Rectal smooth muscle tissue (tissue), 1 donor: Measurements from ENCODE around the gene LCP1.
"Not testable (repeated sequence)": the region's sequence is repeated elsewhere in the genome, so short reads cannot be mapped to it uniquely, and the experiment has no call there.

ENCODE experiments used
- H3K27ac ChIP-seq: one replicate; pipeline ENCODE4 v1.7.0; 2013; ENCODE audit warnings: low read depth, low read length, inconsistent platforms
- H3K27me3 ChIP-seq: one replicate; pipeline ENCODE4 v1.7.0; 2013; ENCODE audit warnings: low read length; ENCODE audit not compliant: control insufficient read depth, insufficient read depth
- H3K36me3 ChIP-seq: one replicate; pipeline ENCODE4 v1.7.0; 2013; ENCODE audit warnings: low read length; ENCODE audit not compliant: control insufficient read depth, insufficient read depth
- H3K4me1 ChIP-seq: one replicate; pipeline ENCODE4 v1.7.0; 2013; ENCODE audit warnings: low read length; ENCODE audit not compliant: control insufficient read depth, insufficient read depth
- H3K4me3 ChIP-seq: one replicate; pipeline ENCODE4 v1.7.0; 2013; ENCODE audit warnings: low read length
- H3K9ac ChIP-seq: one replicate; pipeline ENCODE4 v1.7.0; 2013; ENCODE audit warnings: low read length

LCP1 gene, protein sequence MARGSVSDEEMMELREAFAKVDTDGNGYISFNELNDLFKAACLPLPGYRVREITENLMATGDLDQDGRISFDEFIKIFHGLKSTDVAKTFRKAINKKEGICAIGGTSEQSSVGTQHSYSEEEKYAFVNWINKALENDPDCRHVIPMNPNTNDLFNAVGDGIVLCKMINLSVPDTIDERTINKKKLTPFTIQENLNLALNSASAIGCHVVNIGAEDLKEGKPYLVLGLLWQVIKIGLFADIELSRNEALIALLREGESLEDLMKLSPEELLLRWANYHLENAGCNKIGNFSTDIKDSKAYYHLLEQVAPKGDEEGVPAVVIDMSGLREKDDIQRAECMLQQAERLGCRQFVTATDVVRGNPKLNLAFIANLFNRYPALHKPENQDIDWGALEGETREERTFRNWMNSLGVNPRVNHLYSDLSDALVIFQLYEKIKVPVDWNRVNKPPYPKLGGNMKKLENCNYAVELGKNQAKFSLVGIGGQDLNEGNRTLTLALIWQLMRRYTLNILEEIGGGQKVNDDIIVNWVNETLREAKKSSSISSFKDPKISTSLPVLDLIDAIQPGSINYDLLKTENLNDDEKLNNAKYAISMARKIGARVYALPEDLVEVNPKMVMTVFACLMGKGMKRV

DNA sequence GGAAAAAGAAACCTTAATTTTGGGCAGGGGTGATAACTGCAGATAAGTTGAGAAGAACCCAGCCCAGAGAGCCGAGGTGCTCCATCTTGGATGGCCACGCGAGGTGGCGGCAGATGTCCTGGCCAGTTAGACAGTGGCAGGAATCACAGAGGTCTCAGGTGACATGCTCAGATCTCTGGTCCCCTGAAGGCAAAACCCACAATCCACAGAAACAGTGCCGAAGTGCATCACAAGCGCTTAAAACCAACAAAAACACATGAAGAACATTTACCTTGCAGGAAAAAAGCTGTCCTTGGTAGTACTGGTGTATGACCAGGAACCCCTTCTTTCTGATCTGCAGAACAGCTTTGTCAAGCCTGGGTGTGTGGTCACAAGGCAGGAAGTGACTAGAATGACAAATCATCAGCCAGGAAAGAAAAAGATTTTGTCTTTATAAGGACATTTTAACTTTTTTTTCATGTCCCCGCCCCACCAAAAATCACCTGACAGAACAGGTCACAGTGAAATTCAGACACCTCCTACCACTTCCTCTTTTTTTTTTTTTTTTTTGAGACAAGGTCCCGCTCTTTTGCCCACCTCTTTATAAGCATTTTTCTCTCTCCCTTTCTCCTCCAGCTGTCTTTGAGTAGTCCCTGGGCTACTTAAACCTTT lies at the start of gene LCP1:
Gene LCP1 (minus strand): TSS at position 338 of the 651 bp plus-strand sequence. CDS start 22,515 bp downstream, outside the sequence.
- Histone ChIP-seq H3K27ac (no peak within 1 kb of the TSS), H3K9ac (no peak within 1 kb of the TSS)

DNA sequence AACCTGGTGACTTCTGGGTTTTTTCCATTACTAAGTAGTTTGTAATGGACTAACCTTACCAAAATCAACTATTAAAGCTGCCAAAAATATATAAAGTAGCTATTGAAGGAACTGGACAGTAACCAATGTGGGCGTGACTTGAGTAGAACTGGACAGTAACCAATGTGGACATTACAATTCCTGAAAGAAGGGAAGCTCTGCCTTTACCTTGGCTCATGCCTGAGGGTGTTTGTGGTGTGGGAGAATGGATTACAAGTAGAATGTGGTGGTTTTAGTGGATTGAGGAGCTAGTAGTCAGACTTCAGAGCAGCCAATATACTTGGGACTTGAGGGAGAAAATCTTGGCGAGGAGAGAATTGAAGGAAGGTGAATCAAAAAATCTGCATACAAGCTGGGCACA lies 47.3 kb upstream of the LCP1 start:
- no peaks in the 10 kb centered on the region for H3K36me3 ChIP-seq
- no peak overlapping the region for H3K9ac ChIP-seq
- H3K4me1 ChIP-seq = no peaks in the 10 kb centered on the region
- H3K4me3 ChIP-seq = no peak overlapping the region
- H3K27me3 ChIP-seq = no peaks in the 10 kb centered on the region
- no peak overlapping the region for H3K27ac ChIP-seq

More for the DNA sequence above, at the start of gene LCP1:
- Histone ChIP-seq H3K36me3 (no peaks in the 10 kb centered on the region), H3K4me1 (no peaks in the 10 kb centered on the region), H3K4me3 (peak within 1 kb of the TSS; percentile 60), H3K27me3 (no peaks in the 10 kb centered on the region)

DNA sequence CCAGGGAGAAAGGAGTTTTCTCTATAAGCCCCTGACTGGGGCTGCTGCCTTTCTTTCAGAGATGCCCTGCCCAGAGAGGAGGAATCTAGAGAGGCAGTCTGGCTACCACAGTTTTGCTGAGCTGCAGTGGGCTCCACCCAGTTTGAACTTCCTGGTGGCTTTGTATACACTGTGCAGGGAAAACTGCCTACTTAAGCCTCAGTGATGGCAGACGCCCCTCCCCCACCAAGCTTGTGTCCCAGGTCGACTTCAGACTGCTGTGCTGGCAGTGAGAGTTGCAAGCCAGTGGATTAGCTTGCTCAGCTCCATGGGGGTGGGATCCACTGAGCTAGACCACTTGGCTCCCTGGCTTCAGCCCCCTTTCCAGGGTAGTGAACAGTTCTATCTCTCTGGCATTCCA lies 38.3 kb upstream of the LCP1 start:
- not testable (repeated sequence) for H3K27ac ChIP-seq, H3K4me3 ChIP-seq, H3K9ac ChIP-seq

DNA sequence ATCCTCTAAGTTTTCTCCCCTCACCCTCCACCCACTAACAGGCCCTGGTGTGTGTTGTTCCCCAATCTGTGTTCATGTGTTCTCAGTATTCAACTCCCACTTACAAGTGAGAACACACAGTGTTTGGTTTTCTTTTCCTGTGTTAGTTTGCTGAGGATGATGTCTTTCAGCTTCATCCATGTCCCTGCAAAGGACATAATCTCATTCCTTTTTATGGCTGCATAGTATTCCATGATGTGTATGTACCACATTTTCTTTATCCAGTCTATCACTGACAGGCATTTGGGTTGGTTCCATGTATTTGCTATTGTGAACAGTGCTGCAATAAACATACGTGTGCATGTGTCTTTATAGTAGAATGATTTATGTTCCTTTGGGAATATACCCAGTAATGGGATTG lies 32.8 kb upstream of the LCP1 start:
- not testable (repeated sequence) for H3K4me1 ChIP-seq, H3K27ac ChIP-seq, H3K27me3 ChIP-seq, H3K4me3 ChIP-seq, H3K9ac ChIP-seq, H3K36me3 ChIP-seq

More for the DNA sequence above, 38.3 kb upstream of the LCP1 start:
- H3K27me3 ChIP-seq, H3K36me3 ChIP-seq, H3K4me1 ChIP-seq: not testable (repeated sequence)

DNA sequence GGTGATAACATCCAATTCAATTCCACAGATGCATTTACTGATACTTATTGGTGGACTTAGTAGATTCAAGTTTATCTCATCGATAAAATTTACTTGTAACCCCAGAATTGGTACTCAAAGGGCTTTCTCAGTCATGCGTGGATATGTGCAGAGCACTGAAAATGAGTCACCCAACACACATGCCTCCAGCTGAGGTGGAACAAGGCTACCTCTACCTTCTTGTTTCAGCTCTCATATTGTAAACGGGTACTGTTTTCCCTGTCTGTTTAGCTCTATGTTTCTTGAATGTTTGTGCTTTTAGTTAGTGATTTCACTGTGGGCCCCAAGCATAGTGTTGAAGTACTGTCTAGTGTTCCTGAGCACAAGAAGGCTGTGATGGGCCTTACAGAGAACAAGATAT lies 31.3 kb upstream of the LCP1 start:
- H3K4me3 ChIP-seq = no peak overlapping the region
- H3K36me3 ChIP-seq = no peaks in the 10 kb centered on the region
- no peak overlapping the region for H3K27ac ChIP-seq
- no peak overlapping the region for H3K9ac ChIP-seq
- H3K27me3 ChIP-seq = no peaks in the 10 kb centered on the region
- no peaks in the 10 kb centered on the region for H3K4me1 ChIP-seq

DNA sequence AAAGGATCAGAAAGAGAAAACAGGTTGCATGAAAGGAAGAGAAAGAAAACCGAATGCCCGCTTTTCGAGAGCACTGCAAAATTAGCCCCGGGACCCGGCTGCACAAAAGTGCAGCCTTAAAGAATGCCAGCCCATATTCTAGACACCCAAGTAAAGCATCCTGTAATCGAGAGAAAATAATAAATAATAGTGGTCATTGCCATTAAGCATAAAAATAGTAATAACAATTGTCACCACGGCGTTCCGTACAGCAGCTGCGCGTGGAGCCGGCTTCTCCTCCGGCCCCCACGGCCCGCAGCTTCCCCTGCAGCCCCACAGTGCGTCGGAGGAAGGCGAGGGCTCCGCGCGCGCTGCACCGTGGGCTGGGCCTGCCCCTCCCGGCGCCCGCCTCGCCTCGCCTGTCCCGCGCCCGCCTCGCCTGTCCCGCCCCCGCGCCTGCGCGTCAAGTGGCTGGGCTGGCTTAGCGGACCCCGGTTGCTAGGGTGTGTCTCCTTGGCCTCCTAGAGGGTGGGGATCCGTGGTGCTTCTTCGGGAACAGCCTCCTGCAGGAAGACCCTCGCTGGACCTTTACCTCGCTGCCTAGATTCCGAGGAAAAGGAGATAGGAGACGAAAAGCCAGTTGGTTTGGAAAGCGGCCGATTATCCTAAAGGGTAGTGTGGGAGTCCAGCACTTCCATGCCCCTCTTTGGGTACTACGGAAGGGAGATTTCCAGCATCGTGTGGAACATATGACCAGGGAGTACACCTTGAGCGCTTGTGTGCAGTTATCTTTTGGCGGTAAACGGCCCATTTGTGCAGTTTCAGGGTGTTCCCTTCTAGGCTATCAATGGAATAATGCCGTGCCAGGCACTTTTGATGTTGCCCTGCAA lies 29.7 kb upstream of the LCP1 start, which contains the start of gene LRRC63:
Gene LRRC63 (plus strand): TSS at position 446 of the 869 bp plus-strand sequence. CDS start 1,107 bp downstream, outside the sequence.
- no peaks in the 10 kb centered on the region for H3K36me3 ChIP-seq
- H3K4me3 ChIP-seq = peak within 1 kb of the TSS; percentile 47
- no peaks in the 10 kb centered on the region for H3K4me1 ChIP-seq
- no peak within 1 kb of the TSS for H3K27ac ChIP-seq
- H3K9ac ChIP-seq = peak within 1 kb of the TSS; percentile 17
- no peaks in the 10 kb centered on the region for H3K27me3 ChIP-seq

DNA sequence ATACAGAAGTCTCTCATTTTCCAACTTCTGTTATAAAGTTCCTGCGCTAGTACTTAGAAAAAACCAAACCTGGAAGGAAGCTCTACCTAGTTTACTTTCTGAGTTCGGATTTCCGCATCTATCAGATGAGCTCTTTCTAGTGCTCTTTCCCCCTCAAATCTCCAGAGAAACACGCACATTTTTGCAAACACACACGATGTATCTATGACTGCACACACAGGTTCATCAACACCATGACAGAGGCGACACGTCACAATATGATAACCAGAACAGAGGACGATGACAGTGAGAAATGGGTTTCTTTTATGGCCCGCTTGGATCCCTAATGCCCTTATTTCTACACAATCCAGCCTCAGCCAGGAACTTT lies 29.1 kb upstream of the LCP1 start:
- Histone ChIP-seq H3K4me3 (peak overlapping the region; percentile 47), H3K27me3 (no peaks in the 10 kb centered on the region), H3K36me3 (no peaks in the 10 kb centered on the region), H3K27ac (no peak overlapping the region), H3K9ac (peak overlapping the region; percentile 17), H3K4me1 (no peaks in the 10 kb centered on the region)

DNA sequence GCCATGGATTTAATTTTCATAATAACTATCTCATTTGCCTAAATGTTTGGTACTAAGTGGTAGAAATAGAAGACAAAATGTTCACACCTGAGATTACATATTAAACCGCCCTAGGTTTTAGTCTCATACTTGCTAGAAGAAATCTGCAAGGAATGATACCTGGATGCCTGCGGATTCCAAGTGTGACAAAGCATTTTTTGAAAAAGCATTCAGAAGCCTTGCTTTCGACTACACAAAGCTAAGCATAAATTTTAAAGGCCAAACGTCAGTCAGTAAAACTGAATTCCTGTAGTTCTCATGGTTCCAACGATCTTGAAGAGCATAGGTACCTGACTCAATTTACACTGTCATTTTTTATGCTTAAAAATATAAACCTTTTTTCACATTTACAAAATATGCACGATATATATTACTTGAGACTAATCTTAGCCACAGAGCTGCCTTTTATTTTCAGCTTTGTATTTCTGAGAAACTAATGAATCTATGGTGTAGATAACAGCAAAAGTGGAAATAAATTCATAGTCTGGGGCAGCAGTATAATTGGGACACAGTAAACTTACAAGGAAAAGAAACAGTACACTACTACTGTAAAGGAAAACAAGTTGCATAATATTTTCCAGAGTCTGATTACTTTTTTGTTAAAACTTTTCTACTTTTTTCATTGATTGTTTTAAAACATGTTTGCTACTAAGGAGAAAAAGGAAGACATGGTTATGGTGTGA lies 28.5 kb upstream of the LCP1 start:
- Histone ChIP-seq H3K27me3 (no peaks in the 10 kb centered on the region), H3K9ac (no peak overlapping the region), H3K4me3 (peak overlapping the region; percentile 47)

DNA sequence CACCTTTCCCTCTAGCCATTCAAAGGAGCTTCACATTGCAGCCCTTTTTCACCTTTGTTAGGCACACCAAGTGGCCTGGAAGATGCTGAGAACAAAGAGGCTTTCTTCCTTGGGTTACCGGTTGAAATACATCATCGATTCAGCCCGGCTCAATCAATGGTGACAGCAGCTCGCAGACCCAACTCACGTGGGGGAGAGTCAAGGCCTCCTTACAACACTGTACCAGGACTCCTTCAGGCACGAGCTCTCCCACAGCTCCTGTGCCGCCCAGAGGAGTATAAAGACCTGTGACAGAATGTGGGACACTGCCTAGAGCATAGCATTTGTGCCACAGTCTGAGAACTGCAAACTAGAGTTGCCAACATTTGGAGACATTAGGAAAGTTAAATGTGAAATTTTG lies 25.9 kb upstream of the LCP1 start:
- no peaks in the 10 kb centered on the region for H3K27me3 ChIP-seq
- no peaks in the 10 kb centered on the region for H3K36me3 ChIP-seq
- no peak overlapping the region for H3K27ac ChIP-seq
- H3K4me3 ChIP-seq = no peak overlapping the region
- H3K4me1 ChIP-seq = no peaks in the 10 kb centered on the region
- no peak overlapping the region for H3K9ac ChIP-seq

More for the DNA sequence above, 28.5 kb upstream of the LCP1 start:
- no peak overlapping the region for H3K27ac ChIP-seq
- H3K36me3 ChIP-seq = no peaks in the 10 kb centered on the region
- H3K4me1 ChIP-seq = no peaks in the 10 kb centered on the region

DNA sequence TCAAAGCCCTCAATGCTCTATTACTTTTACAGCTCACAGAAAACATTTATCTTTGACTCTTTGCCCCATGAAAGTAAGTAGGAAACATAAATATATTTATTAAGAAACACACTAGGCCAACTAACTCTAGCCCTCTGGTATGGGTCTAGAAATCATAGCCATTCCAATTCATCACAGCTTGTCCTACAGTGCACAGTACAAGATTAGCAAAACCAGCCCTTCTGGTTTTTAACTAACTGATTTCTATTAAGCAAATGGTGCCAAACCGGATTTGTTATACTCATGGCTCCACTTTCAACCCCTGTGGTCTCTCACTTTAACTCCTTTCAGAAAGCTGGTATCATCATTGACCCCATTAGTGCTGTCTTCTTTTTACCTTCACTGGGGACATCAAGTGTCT lies 24.2 kb upstream of the LCP1 start:
- H3K36me3 ChIP-seq = no peaks in the 10 kb centered on the region
- no peaks in the 10 kb centered on the region for H3K4me1 ChIP-seq
- H3K27me3 ChIP-seq = no peaks in the 10 kb centered on the region
- no peak overlapping the region for H3K27ac ChIP-seq
- no peak overlapping the region for H3K9ac ChIP-seq
- no peak overlapping the region for H3K4me3 ChIP-seq

DNA sequence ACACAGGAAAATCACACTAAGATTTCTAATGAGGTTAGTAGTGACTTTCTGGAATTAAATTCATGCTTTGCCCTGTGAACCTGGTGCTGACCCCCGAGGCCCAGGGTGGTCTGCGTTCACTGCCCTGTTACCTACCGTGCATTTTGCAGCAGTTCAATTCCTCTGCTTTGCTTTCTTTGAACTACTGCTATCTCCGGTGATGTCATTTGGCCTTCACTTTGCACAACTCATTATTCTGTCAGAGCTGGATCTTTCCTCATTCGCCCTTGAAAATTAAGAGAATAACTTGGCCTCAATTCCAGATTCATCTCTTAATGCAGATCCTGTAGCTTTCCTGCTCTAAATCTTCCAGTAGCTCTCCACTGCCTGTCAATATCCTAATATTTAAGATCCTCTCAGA lies 21.0 kb upstream of the LCP1 start:
- H3K27me3 ChIP-seq = no peaks in the 10 kb centered on the region
- H3K9ac ChIP-seq = no peak overlapping the region
- no peaks in the 10 kb centered on the region for H3K36me3 ChIP-seq
- H3K4me1 ChIP-seq = no peaks in the 10 kb centered on the region
- no peak overlapping the region for H3K27ac ChIP-seq
- H3K4me3 ChIP-seq = no peak overlapping the region
